Heart right ventricle (tissue), 16 donors: Measurements from ENCODE around the gene USP47. TPM values are rescaled to one million over a fixed set of nuclear protein-coding genes. Genes with fewer than 3 reads are reported as not detected.

ENCODE experiments used
- ATAC-seq, 8 donors: fragments of 200-7000 bp; cut with Tn5 transposase; one replicate each; pipeline ENCODE4 v1.9.1; 2020; ENCODE audit warnings: mild to moderate bottlenecking in 8 of 8, moderate library complexity in 8 of 8, moderate number of reproducible peaks in 1 of 8
- DNase-seq, 2 donors: peaks; one replicate each; pipeline ENCODE4 v3.0.0-alpha.2; 2020
- H3K27ac ChIP-seq, 10 donors: fragments of 200-600 bp; sonication (generic) in 2 of 10; one replicate each; pipeline versions ENCODE4 v1.5.0 to v1.8.0; 2020 to 2022; ENCODE audit warnings: mild to moderate bottlenecking in 3 of 10
- H3K27me3 ChIP-seq, 7 donors: fragments of 200-600 bp; one replicate each; pipeline ENCODE4 v1.8.0; 2021 to 2022; ENCODE audit warnings: mild to moderate bottlenecking in 2 of 7
- H3K36me3 ChIP-seq, 9 donors: fragments of 200-600 bp; sonication (generic) in 1 of 9; one replicate each; pipeline versions ENCODE4 v1.5.0 to v1.8.0; 2020 to 2022; ENCODE audit warnings: mild to moderate bottlenecking in 2 of 9
- H3K4me1 ChIP-seq, 9 donors: fragments of 200-600 bp; sonication (generic) in 1 of 9; one replicate each; pipeline versions ENCODE4 v1.5.0 to v1.8.0; 2020 to 2022; ENCODE audit warnings: mild to moderate bottlenecking in 4 of 9
- H3K4me3 ChIP-seq, 10 donors: fragments of 200-600 bp; sonication (generic) in 2 of 10; one replicate each; pipeline versions ENCODE4 v1.5.0 to v1.8.0; 2020 to 2022; ENCODE audit warnings: mild to moderate bottlenecking in 7 of 10, moderate library complexity in 2 of 10
- H3K9me3 ChIP-seq, 11 donors: fragments of 200-600 bp in 10 of 11; sonication (generic) in 2 of 11; one replicate each; pipeline versions ENCODE4 v1.5.0 to v1.8.0; 2013 to 2022; ENCODE audit warnings: mild to moderate bottlenecking in 2 of 11, control low read depth in 1 of 11, moderate library complexity in 1 of 11
- WGBS, 2 donors: extraction: QIAGEN DNeasy Blood & Tissue Kit; methylation state at CpG; one replicate each; pipeline ENCODE4 v1.1.7; 2013; ENCODE audit warnings: inconsistent platforms in 1 of 2; 5-methylcytosine and 5-hydroxymethylcytosine counted together
- intact Hi-C, 10 donors: fragments of 100-400 bp; cut with DNase I; formaldehyde crosslinking; loops; one replicate each; pipeline versions ENCODE4 v1.11.1 to v1.14.2; 2022
- polyA plus RNA-seq, 2 donors: library from polyadenylated mRNA; stranded (reverse); fragments of 200-250 nt; gene quantifications; one replicate each; pipeline ENCODE4 v1.2.3, GENCODE V29; 2013
- total RNA-seq, 10 donors: library from RNA; stranded (reverse); fragmentation: NEBNext Ultra II Directional in 3 of 10; extraction: Animal tissue kit (Norgen Biotek cat#: 25700) in 3 of 10; gene quantifications; one replicate each; pipeline versions ENCODE4 v1.2.1 to v1.2.4, GENCODE V29; 2021 to 2023
- TF ChIP-seq, protein P1 (sequence below), 9 donors: fragments of 200-600 bp; sonication (generic) in 2 of 9; IDR thresholded peaks; one replicate each; pipeline versions ENCODE4 v1.5.0 to v1.8.0; 2021 to 2022; ENCODE audit warnings: antibody characterized with exemption in 9 of 9, mild to moderate bottlenecking in 5 of 9, moderate library complexity in 1 of 9
- donor health status: Arrhythmogenic right ventricular cardiomyopathy.
- donor health status: ischemic (EF 13 %, LVEDD 7.1; RV severe dilation, severe dysfunction).
- donor health status: healthy with polysubstance abuse.
- donor health status: DM: no; HTN: yes; CAD: no.
- donor health status: DM: no; HTN: no; CAD: no.
- donor health status: ischemic (EF 25% LVEDD 6.9; RV normal size, moderate dysfunction).
- donor health status: ischemic (EF 25% LVEDD 5.7; RV mildly dilated, moderate dysfunction).
- donor health status: healthy.
- donor health status: DM: yes; HTN: yes; CAD: no.
- donor health status: Ischemic cardiomyopathy.
- donor health status: ischemic (EF 35%, LVEDD 5.7; RV mildly dilated, moderate dysfunction).
- donor health status: nonischemic (EF 11% LVEDD 7.7; RV severe dilation, severe dysfunction).
- donor health status: DM: yes; HTN: yes; CAD: no.
- donor health status: PGD.
- donor health status: ischemic (EF 29% LVEDD 5.4; RV normal size, mild dysfunction).
- donor health status: nonischemic (EF 23%, LVEDD 6.1; RV moderate dilation, normal function).

USP47 gene
- total and polyA plus RNA-seq, 12 donors = 30.5 to 56.4 (median 52.5) TPM

GRCh38 chr11:11880179-11880578 lies 38.4 kb downstream of the USP47 start:
- Histone ChIP-seq H3K36me3 (peaks cover 0 to 39% (median 9%) of the 10 kb centered on the region in 9 donors), H3K4me3 (no peak overlapping the region), H3K27ac (no peak overlapping the region), H3K9me3 (no peaks in the 10 kb centered on the region), H3K27me3 (no peaks in the 10 kb centered on the region), H3K4me1 (peaks cover 0 to 46% (median 29%) of the 10 kb centered on the region in 9 donors)
- TF ChIP-seq, protein P1, sequence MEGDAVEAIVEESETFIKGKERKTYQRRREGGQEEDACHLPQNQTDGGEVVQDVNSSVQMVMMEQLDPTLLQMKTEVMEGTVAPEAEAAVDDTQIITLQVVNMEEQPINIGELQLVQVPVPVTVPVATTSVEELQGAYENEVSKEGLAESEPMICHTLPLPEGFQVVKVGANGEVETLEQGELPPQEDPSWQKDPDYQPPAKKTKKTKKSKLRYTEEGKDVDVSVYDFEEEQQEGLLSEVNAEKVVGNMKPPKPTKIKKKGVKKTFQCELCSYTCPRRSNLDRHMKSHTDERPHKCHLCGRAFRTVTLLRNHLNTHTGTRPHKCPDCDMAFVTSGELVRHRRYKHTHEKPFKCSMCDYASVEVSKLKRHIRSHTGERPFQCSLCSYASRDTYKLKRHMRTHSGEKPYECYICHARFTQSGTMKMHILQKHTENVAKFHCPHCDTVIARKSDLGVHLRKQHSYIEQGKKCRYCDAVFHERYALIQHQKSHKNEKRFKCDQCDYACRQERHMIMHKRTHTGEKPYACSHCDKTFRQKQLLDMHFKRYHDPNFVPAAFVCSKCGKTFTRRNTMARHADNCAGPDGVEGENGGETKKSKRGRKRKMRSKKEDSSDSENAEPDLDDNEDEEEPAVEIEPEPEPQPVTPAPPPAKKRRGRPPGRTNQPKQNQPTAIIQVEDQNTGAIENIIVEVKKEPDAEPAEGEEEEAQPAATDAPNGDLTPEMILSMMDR (IDR thresholded peaks at IDR 0.05) = no peak
- DNase-seq = no peak
- intact Hi-C loops = loop anchor here in 1 of 10 donors (10.0 kb wide), 1 partner anchor 75 kb away; no protein-coding TSS in a partner anchor
- ATAC-seq = no peak
- WGBS, 2 donors = 89 to 93% methylated on average over 2 of the region's 2 CpGs

DNA sequence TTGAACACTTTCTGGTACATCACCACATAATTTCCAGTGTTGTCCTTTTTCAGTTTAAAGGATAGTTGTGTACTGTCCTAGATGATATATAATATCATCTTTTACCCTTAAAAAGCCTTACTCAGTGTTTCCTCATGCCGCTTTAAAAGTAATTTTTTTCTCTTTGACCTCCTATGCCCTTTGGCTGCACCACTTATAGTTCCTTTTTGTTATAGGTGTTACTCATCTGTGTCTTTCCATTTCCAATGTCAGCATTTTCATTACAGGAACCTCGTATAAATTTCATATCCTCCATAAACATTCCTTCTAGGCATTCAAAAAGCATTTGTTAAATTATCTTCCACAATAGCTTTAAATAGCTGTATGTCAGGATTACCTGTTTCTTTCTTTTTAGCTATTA lies 40.8 kb downstream of the USP47 start:
- no peak for ATAC-seq

GRCh38 chr11:11884351-11884750 lies 42.6 kb downstream of the USP47 start:
- intact Hi-C loops = loop anchor here in 1 of 10 donors (10.0 kb wide), 1 partner anchor 80 kb away; no protein-coding TSS in a partner anchor
- WGBS, 2 donors = 95 to 98% methylated on average over 2 of the region's 2 CpGs

More for the DNA sequence above, 40.8 kb downstream of the USP47 start:
- Histone ChIP-seq H3K4me1 (peaks cover 0 to 46% (median 29%) of the 10 kb centered on the region in 9 donors), H3K4me3 (no peak overlapping the region), H3K36me3 (peaks cover 0 to 56% (median 31%) of the 10 kb centered on the region in 9 donors), H3K27ac (no peak overlapping the region), H3K27me3 (no peaks in the 10 kb centered on the region), H3K9me3 (no peaks in the 10 kb centered on the region)
- intact Hi-C loops = loop anchor here in 1 of 10 donors (10.0 kb wide), 1 partner anchor 78 kb away; no protein-coding TSS in a partner anchor
- DNase-seq = no peak
- TF ChIP-seq, protein P1 (IDR thresholded peaks at IDR 0.05) = no peak
- 76 to 81% methylated on average over 2 of the region's 2 CpGs for WGBS, 2 donors

DNA sequence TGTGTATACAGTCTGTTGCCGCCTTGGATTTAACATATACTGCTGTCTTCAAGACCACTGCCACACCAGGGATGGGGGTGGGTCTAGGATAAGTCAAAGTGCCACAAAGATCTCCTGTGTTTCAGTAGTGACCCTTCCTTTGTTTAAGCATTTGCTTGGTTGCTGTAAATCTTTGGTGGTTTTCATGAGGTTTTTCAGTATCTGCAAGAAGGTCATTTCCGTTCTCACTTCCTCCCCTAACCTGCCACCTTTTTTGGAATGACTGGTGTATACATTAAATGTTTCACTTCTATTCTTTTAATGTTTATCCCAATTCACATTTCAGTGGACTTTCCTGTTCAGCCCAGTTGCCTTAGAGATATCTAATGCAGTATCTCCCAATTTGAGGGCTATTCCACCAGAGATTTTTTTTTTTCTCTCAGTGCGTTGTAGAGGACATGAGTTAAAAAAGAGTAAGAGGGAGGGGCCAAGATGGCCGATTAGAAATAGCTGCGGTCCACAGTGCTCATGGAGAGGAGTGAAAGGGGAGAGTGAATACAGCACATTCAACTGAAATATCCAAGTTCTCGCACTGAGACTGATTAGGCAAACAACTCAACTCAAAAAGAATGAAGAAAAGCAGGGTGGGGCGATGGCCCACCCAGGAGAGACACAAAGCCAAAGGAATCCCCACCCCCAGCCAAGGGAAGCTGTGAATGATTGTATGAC lies 43.2 kb downstream of the USP47 start:
- H3K4me1 ChIP-seq = peaks cover 0 to 34% (median 19%) of the 10 kb centered on the region in 9 donors
- DNase-seq (no peak), ATAC-seq (no peak)
- peaks cover 0 to 79% (median 33%) of the 10 kb centered on the region in 9 donors for H3K36me3 ChIP-seq
- H3K27me3 ChIP-seq = no peaks in the 10 kb centered on the region
- no peaks in the 10 kb centered on the region for H3K9me3 ChIP-seq
- H3K4me3 ChIP-seq = no peak overlapping the region
- WGBS, 2 donors = 95 to 96% methylated on average over 7 of the region's 7 CpGs
- TF ChIP-seq, protein P1 (IDR thresholded peaks at IDR 0.05) = no peak
- H3K27ac ChIP-seq = no peak overlapping the region
- intact Hi-C loops = loop anchor here in 1 of 10 donors (10.0 kb wide), 1 partner anchor 80 kb away; no protein-coding TSS in a partner anchor

More at GRCh38 chr11:11884351-11884750, 42.6 kb downstream of the USP47 start:
- DNase-seq (no peak), ATAC-seq (no peak)
- peaks cover 0 to 40% (median 22%) of the 10 kb centered on the region in 9 donors for H3K4me1 ChIP-seq
- peaks cover 0 to 73% (median 33%) of the 10 kb centered on the region in 9 donors for H3K36me3 ChIP-seq
- no peaks in the 10 kb centered on the region for H3K27me3 ChIP-seq
- TF ChIP-seq, protein P1 (IDR thresholded peaks at IDR 0.05) = no peak
- no peak overlapping the region for H3K4me3 ChIP-seq
- H3K9me3 ChIP-seq = no peaks in the 10 kb centered on the region
- H3K27ac ChIP-seq = no peak overlapping the region
